GM19467 (cell line): Measurements from ENCODE around the gene SLC9A3.

ENCODE experiments used
- ATAC-seq: cut with Tn5 transposase; IDR thresholded peaks from one replicate; pipeline ENCODE4 v1.9.1; 2021; ENCODE audit warnings: mild to moderate bottlenecking, moderate library complexity; ENCODE audit not compliant: unreplicated experiment

Gene SLC9A3

GRCh38 chr5:433836-434235 lies 90.4 kb downstream of the SLC9A3 start:
- no peak for ATAC-seq

GRCh38 chr5:432928-433791 lies 91.1 kb downstream of the SLC9A3 start:
- ATAC-seq = no peak

GRCh38 chr5:432201-432927 lies 91.9 kb downstream of the SLC9A3 start:
- ATAC-seq = no peak

- ATAC-seq = no peak
Observed at GRCh38 chr5:431711-432050, 92.6 kb downstream of the SLC9A3 start.

- peak; percentile 55 for ATAC-seq
Observed at GRCh38 chr5:431001-431710, 93.1 kb downstream of the SLC9A3 start.

GRCh38 chr5:430214-430925 lies 93.9 kb downstream of the SLC9A3 start:
- ATAC-seq = no peak

- ATAC-seq = no peak
Observed at GRCh38 chr5:429453-430188, 94.6 kb downstream of the SLC9A3 start.

GRCh38 chr5:428754-429452 lies 95.3 kb downstream of the SLC9A3 start:
- ATAC-seq = no peak

GRCh38 chr5:428219-428618 lies 96.0 kb downstream of the SLC9A3 start:
- ATAC-seq = no peak

- no peak for ATAC-seq
Observed at GRCh38 chr5:427415-428087, 96.7 kb downstream of the SLC9A3 start.

- no peak for ATAC-seq
Observed at GRCh38 chr5:426392-426976, 97.8 kb downstream of the SLC9A3 start.

GRCh38 chr5:425714-426113 lies 98.5 kb downstream of the SLC9A3 start:
- no peak for ATAC-seq

- peak; percentile 76 for ATAC-seq
Observed at GRCh38 chr5:424301-425110, 99.7 kb downstream of the SLC9A3 start.

- ATAC-seq = no peak
Observed at GRCh38 chr5:423626-424261, 100.5 kb downstream of the SLC9A3 start.

- ATAC-seq = no peak
Observed at GRCh38 chr5:423233-423565, 101.0 kb downstream of the SLC9A3 start.

- ATAC-seq = no peak
Observed at GRCh38 chr5:422323-423232, 101.7 kb downstream of the SLC9A3 start.

- no peak for ATAC-seq
Observed at GRCh38 chr5:421901-422300, 102.3 kb downstream of the SLC9A3 start.
